NCI-H2107 treated with DMSO at 0.1 percent for 48 hours (cell line): Measurements from ENCODE around the gene SPSB4.

Source experiments
- DNase-seq: peaks from one replicate; lab custom pipeline; 2025; ENCODE audit not compliant: unreplicated experiment; lab: John Stamatoyannopoulos, UW

The SPSB4 gene

DNA sequence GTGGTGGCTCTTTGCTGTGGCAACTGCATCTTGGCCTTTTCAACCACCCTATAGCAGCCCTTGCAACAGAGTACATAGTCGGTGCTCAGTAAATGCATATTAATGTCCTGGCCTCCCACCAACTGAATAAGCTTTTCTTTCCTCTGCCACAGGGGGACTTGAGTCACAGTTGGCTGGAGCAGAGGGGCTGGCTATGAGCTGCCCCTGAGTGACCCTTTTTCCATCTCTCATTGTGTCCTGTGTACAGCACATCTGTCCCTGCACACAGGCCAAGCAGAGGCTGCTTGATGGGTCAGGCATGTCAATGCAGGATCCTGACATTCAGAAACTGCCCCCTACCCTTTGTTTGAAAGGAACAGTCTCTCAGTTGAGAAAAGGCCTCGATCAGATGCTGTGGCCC lies 22.4 kb downstream of the SPSB4 start:
- no peak for DNase-seq

- no peak for DNase-seq
Measured at GRCh38 chr3:141074529-141074928, 23.4 kb downstream of the SPSB4 start.

DNA sequence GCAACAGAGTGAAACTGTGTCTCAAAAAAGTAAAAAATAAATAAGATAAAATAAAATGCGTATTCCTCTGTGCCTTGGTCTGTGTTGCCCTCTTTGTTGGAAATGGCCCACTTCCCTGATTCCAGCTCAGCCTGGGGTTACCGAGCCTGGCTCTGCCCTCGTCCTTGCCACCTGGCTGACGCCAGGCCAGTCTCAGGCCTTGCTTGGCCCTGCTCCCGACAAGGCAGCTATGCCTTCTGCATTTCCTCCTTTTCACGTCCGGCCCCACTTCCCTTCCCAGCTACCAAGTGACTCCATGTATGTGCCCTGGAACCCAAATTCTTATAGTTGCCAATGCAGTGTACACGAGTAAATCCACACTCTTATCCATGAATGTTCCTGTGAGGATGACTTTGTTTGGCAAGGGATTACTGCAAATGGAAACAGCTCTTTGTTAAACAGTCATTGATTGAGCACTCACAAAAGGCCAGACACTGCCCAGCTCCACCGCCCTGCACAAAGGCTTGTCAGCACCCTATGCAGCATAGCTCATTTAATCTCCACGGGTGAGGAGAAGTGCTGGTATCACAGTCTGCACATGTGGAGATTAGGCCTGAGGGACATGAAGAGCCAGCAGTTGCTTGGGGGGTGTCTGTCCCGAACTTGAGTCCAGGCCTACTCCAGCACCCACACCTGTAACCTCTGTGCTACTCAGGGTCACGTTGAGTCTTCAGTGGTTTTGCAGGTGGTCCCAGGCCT lies 25.1 kb downstream of the SPSB4 start:
- DNase-seq, result no peak

DNA sequence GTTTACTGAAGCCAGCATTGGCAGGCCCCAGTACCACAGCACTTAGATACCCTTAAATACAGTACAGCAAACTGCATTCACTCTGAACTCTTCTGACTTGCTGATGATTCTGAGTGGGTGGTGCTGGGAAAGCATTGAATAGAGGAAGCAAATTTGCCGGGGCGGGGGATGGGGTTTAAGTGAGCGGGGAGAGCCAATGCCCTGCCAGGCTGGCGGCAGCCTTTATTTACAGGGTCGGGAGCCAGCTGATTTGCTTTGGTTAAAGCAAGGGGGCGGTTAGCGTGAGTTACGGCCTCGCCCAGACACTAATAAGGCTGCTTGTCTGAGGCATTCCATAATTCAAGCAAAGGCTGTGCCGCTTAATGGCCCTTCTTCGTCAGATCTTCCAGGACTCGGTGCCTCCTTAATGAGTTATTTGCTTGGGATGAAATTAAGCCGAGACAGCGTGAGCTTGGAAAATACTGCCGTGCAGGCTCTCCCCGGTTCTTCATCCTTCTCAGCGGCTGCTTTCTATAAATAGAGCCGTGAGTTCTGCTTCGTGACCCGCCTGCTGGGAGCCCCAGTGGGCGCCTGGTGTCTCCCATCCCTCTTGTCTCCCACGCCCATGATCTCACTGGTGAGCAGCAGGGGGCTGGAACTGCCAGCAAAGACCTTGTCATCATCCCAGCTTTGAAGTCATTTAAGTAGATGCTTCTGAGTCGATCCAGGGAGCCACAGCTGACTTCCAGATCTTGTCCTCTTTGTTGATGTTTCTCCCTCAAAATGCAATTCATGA lies 25.8 kb downstream of the SPSB4 start:
- peak; percentile 38 for DNase-seq

- no peak for DNase-seq
Measured at GRCh38 chr3:141077631-141078030, 26.5 kb downstream of the SPSB4 start.

DNA sequence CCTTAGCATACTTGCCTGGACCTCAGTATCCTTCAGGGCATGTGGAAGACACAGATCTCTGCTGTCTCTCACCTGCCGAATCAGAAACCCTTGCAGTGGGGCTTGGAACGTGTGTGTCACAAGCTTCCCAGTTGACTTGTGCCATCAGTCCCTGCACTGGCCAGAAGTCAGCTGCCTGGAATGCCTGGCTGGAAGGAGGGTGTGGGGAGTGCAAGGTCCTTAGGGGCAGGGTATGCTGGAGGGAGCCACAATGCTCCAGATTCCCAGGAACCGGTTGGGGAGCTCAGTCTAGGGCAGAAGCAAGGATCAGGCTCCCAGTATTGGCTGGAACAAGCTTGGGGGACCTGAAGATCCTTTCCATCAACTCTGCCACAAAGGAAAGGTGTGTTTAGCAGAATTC lies 27.1 kb downstream of the SPSB4 start:
- no peak for DNase-seq

DNA sequence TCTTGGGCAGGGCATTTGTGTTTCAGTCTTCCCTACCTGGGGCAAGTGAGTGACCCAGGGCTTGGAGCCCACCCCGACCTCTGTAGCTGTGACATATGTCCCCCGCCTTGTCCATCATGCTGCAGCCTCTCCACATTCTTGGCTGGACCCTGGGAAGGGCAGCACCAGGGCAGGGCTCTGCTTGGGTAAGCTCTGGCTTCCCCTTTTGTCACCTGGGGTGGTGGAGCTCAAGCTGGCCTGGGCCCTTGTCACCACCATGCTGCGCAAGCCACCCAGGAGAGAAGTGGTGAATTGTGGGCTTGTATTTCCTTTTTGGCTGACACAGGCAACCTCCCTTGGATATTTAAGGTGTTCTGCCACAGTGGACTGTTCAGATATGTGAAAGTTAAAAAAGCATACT lies 29.3 kb downstream of the SPSB4 start:
- no peak for DNase-seq

DNA sequence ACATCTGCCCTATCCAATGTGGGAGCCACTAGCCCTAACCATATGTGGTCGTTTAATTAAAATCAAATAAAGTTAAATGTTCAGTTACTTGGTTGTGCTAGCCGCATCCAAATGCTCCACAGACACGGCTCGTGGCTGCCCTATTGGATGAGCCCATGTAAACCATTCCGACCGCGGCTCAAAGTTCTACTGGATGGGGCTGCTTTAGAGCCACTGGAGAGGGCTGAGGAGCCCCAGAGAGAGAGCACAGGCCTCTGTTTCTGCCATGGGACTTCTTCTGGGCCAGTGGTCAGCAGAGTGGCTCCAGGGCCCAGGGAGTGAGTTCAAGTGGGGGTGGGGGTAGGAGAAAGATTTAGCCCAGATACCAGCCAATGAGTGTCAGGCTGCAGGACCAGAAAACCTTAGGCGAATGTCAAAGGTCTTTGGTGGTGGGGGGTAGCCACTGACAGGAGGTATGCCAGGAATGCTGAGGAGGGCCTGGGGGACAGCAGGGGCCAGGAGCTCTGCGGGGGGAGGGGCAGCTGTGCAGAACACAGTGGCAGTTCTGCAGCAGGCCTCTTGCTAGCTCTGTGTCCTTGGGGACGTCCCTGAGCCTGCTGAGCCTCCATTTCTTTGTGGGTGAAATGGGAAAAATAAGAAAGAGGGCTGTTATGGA lies 30.1 kb downstream of the SPSB4 start:
- no peak for DNase-seq

- DNase-seq, result no peak
Measured at GRCh38 chr3:141082064-141082463, 30.9 kb downstream of the SPSB4 start.

GRCh38 chr3:141083226-141083625 lies 32.1 kb downstream of the SPSB4 start:
- DNase-seq, result no peak

DNA sequence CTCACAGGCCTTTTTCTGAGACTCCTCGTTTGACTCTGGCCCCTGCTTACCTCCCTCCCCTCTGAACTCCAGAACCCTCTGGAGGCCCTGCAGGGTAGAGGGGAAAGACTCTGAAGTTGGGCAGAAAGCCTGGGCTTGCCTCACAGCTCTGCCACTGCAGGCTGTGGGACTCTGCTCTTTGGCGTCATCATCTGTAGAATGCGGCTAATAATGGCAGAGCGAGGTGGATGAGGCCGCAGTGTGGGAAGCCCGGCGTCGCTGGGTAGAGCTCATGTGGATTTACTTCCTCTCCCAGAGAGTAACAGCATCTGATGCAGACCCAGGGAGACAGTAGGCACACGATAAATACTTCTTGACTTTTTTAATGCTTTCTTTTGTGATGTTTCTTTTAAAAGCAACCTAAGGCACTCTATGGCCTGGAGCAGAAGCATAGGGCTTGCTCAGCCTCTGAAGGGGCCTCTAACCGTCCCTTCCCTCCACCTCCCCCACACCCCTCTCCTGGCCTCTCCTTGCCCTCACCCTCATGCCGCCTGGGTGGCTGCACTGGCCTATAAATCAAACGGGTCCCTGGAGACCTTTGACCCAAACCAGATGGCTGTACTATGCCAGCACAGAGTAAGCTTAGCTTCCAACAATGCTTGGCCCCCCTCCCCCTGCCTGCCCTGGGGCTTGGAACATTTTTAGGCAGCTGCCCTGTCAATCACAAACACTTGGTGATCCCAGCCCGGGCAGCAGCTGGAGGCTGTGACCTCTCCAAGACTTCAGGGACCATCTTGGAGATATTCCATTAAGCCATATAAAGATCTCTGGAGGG lies 32.9 kb downstream of the SPSB4 start:
- no peak for DNase-seq

GRCh38 chr3:141085343-141086070 lies 34.4 kb downstream of the SPSB4 start:
- no peak for DNase-seq

DNA sequence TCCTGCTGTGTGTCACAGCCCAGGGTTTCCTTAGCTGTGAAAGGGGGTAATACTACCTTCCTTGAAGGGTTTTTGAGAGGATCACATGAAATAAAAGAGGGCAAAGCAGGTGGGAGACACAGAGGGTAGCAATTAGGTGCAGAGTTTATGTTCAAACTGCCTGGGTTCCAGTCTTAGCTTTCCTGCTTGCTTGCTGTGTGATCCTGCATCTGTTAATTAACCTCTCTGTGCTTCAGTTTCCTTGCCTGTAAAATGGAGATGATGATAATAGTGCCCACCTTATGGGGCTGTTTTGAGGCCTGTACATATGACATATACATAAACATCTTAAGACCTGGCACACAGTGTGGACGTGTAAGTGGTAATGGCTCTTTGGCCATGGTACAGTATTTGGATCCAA lies 35.0 kb downstream of the SPSB4 start:
- no peak for DNase-seq

GRCh38 chr3:141087076-141087777 lies 36.1 kb downstream of the SPSB4 start:
- no peak for DNase-seq

DNA sequence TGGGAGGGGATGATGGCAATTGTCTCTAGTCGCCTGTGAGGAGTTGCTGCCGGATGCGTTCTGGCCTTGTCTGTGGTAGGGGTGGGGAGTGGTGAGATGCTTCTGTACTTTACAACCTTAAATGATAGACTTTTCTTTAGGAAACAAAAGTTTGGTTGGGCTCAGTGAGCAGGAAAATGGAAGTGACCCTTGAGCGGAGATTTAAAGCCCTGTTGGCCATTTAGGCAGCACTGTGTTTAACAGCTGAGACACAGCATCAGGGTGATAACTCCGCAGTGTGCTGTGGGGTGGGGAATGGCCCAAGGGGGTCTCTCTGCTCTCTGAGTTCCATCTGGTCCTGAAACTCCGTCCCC lies 36.6 kb downstream of the SPSB4 start:
- no peak for DNase-seq

DNA sequence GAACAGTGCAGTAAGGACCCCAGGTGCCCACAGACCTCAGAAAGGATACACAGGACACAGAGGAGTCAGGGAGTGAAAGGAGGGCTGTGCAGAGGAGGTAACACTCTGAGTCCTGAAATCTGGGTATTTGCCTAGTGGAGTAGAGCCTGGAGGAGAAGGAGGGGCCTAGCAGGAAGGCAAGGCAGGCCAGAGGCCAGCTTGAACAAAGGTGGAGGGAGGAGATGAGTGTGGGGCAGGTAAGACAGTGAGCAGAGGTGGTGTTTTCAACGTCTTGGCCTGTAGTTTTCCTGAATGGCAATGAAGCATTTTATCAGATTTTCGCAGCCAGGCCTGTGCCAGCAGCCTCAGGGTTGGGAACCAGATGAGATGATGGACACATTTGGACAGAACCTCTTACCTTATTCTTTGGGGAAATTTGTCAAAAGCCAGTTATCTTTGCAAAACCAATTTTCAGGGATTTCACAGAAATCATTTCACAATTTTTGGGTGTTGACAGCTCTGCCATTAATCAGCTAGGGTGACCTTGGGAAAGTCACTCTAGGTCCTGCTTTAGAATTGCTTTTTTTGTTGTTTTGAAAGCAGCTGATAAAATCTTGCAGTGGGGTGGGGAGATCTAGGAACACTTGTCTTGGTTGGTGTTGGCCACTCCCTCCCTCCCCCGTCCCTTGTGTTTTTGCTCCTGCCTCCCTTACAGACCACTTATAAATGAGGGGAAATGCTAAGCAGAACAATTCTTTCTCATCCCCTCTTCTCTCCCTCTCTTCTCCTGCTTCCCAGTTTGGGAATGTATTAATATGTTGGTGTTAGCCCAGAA lies 38.4 kb downstream of the SPSB4 start:
- DNase-seq, result no peak

DNA sequence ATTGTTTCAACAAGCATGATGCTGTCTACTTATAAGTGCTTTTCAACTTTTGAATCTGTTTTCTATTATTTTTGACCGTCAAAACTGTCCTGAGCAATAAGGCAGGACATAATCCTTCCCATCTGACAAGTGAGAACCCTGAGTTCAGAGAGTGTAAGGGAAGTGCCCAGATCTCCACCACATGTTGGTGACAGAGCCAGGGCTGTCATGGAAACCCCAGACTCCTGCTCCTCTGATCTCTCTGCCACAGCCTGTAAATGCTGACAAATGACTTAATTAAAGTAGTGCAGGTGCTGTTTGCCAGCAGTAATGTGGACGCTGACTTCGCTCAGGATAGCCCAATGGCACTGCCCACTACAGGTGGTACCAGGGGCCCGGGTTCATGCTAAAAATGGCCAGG lies 40.3 kb downstream of the SPSB4 start:
- peak; percentile 16 for DNase-seq

DNA sequence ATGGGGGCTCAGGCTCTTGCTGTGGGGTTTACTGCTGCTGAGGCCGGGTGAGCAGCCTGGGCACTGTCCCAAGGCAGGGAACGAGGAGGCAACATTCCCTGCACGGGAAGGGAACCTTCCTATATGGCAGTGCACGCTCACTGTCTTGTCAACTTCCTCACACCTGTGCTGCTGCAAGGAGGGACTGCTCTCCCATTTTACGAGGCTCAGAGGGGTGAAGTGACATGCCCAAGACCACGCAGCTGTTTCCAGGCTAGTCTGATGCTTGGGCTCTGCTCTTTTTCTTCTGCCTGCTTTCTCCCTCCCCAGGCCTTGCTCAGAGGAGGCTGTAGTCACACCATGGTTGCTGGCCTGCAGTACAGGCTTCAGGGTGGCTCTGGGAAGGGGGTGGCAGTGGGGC lies 41.5 kb downstream of the SPSB4 start:
- no peak for DNase-seq

DNA sequence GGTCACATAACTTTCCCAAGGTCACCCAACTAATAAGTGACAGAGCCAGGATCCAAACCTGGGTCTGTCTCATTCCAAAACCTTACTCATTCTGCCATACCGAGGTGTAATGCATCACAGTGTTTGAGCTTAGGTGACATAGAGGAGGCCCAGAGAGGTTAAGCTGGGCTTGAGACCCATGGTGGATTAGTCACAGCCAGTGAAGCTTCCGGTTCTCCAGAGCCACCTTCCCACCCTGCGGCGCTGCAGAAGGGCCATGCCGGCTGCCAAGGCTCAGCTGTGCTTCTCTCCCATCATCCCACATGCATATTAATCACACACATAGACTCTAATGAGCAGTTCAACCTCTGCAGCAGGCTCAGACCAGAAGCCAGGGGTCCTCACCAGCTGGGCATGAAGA lies 42.2 kb downstream of the SPSB4 start:
- DNase-seq, result no peak
